Measurements from ENCODE around the gene ARFGEF3.
"Not testable (repeated sequence)": the region's sequence is repeated elsewhere in the genome, so short reads cannot be mapped to it uniquely, and the experiment has no call there.

Gene ARFGEF3

GRCh38 chr6:138309695-138310094 is 148.0 kb downstream of the ARFGEF3 start:
- peak; percentile 25 for DNase-seq

GRCh38 chr6:138310294-138310693 is 148.6 kb downstream of the ARFGEF3 start:
- peak; percentile 97 for DNase-seq

GRCh38 chr6:138310821-138311220 is 149.1 kb downstream of the ARFGEF3 start:
- no peak for DNase-seq

- no peak for DNase-seq
These were observed 149.5 kb downstream of the ARFGEF3 start for GRCh38 chr6:138311268-138311667.

GRCh38 chr6:138318741-138319375 is 157.1 kb downstream of the ARFGEF3 start:
- DNase-seq: no peak

GRCh38 chr6:138321934-138322333 is 160.2 kb downstream of the ARFGEF3 start:
- no peak for DNase-seq

GRCh38 chr6:138323821-138324220 is 162.1 kb downstream of the ARFGEF3 start:
- no peak for DNase-seq

- no peak for DNase-seq
These were observed 166.5 kb downstream of the ARFGEF3 start for GRCh38 chr6:138328210-138328609.

GRCh38 chr6:138330763-138331162 is 169.0 kb downstream of the ARFGEF3 start:
- no peak for DNase-seq

- no peak for DNase-seq
These were observed 169.7 kb downstream of the ARFGEF3 start for GRCh38 chr6:138331444-138331843.

GRCh38 chr6:138331984-138332383 is 170.2 kb downstream of the ARFGEF3 start:
- no peak for DNase-seq

- no peak for DNase-seq
These were observed 172.3 kb downstream of the ARFGEF3 start for GRCh38 chr6:138334000-138334399.

- no peak for DNase-seq
These were observed 173.2 kb downstream of the ARFGEF3 start for GRCh38 chr6:138334963-138335362.

GRCh38 chr6:138336221-138336620 is 174.5 kb downstream of the ARFGEF3 start:
- no peak for DNase-seq

- no peak for DNase-seq
These were observed 175.3 kb downstream of the ARFGEF3 start for GRCh38 chr6:138337076-138337475.

- DNase-seq: no peak
These were observed 177.3 kb downstream of the ARFGEF3 start for GRCh38 chr6:138339024-138339423.

- DNase-seq: no peak
These were observed 179.4 kb downstream of the ARFGEF3 start for GRCh38 chr6:138341176-138341575.

- no peak for DNase-seq
These were observed 181.4 kb downstream of the ARFGEF3 start for GRCh38 chr6:138343112-138343511.

GRCh38 chr6:138345565-138346285 is 184.0 kb downstream of the ARFGEF3 start:
- no peak for DNase-seq

- no peak for DNase-seq
These were observed 184.8 kb downstream of the ARFGEF3 start for GRCh38 chr6:138346302-138347195.

GRCh38 chr6:138347864-138348263 is 186.1 kb downstream of the ARFGEF3 start:
- DNase-seq: no peak

GRCh38 chr6:138349891-138350290 is 188.2 kb downstream of the ARFGEF3 start:
- no peak for DNase-seq

- DNase-seq: no peak
These were observed 196.2 kb downstream of the ARFGEF3 start for GRCh38 chr6:138357928-138358327.

GRCh38 chr6:138368684-138369083 is 206.9 kb downstream of the ARFGEF3 start:
- not testable (repeated sequence) for DNase-seq
